Liver (tissue), 9 donors: Measurements from ENCODE around the gene SIGLEC14. TPM values are rescaled to one million over a fixed set of nuclear protein-coding genes. Genes with fewer than 3 reads are reported as not detected.

Experiments
- DNase-seq: peaks from one replicate; pipeline ENCODE4 v3.0.0-alpha.2; 2017; ENCODE audit warnings: low spot score
- H3K27ac ChIP-seq, 2 donors: one replicate each; pipeline ENCODE4 v1.7.0; 2013; ENCODE audit warnings: inconsistent platforms in 2 of 2, low read length in 2 of 2, control low read depth in 1 of 2, low read depth in 1 of 2, mild to moderate bottlenecking in 1 of 2
- H3K27me3 ChIP-seq, 4 donors: one replicate each; pipeline versions ENCODE4 v1.6.1 to v1.7.0; 2013; ENCODE audit warnings: low read length in 3 of 4, inconsistent platforms in 1 of 4, mild to moderate bottlenecking in 1 of 4, moderate library complexity in 1 of 4; ENCODE audit not compliant: control insufficient read depth in 4 of 4, insufficient read depth in 4 of 4
- H3K36me3 ChIP-seq, 4 donors: one replicate each; pipeline versions ENCODE4 v1.6.1 to v1.7.0; 2013; ENCODE audit warnings: low read length in 3 of 4, mild to moderate bottlenecking in 3 of 4, low read depth in 1 of 4, moderate library complexity in 1 of 4; ENCODE audit not compliant: control insufficient read depth in 4 of 4, insufficient read depth in 3 of 4
- H3K4me1 ChIP-seq, 4 donors: one replicate each; pipeline versions ENCODE4 v1.6.1 to v1.7.0; 2013; ENCODE audit warnings: low read length in 3 of 4, mild to moderate bottlenecking in 3 of 4, moderate library complexity in 1 of 4; ENCODE audit not compliant: control insufficient read depth in 4 of 4, insufficient read depth in 4 of 4
- H3K4me3 ChIP-seq, 3 donors: one replicate each; pipeline versions ENCODE4 v1.6.1 to v1.7.0; 2013; ENCODE audit warnings: low read length in 3 of 3, control low read depth in 1 of 3, low read depth in 1 of 3, mild to moderate bottlenecking in 1 of 3
- H3K9ac ChIP-seq, 2 donors: one replicate each; pipeline ENCODE4 v1.7.0; 2013; ENCODE audit warnings: low read length in 2 of 2, mild to moderate bottlenecking in 2 of 2, moderate library complexity in 2 of 2, control low read depth in 1 of 2, low read depth in 1 of 2
- H3K9me3 ChIP-seq, 4 donors: one replicate each; pipeline versions ENCODE4 v1.6.1 to v1.7.0; 2013; ENCODE audit warnings: low read length in 3 of 4; ENCODE audit not compliant: control insufficient read depth in 4 of 4
- FOXA1 ChIP-seq: IDR thresholded peaks from 2 replicates; pipeline ENCODE4 v1.6.1; 2016; ENCODE audit warnings: antibody characterized with exemption
- FOXA2 ChIP-seq: IDR thresholded peaks from 2 replicates; pipeline ENCODE4 v1.6.1; 2016; ENCODE audit warnings: antibody characterized with exemption
- HNF4G ChIP-seq: IDR thresholded peaks from 2 replicates; pipeline ENCODE4 v1.6.1; 2016; ENCODE audit warnings: antibody characterized with exemption
- NR2F2 ChIP-seq: IDR thresholded peaks from 2 replicates; pipeline ENCODE4 v1.6.1; 2016; ENCODE audit warnings: antibody characterized with exemption
- RXRA ChIP-seq, 2 donors: IDR thresholded peaks; 2 replicates each; pipeline ENCODE4 v1.6.1; 2017 to 2018; ENCODE audit warnings: antibody characterized with exemption in 2 of 2, mild to moderate bottlenecking in 1 of 2
- TAF1 ChIP-seq: conservative IDR thresholded peaks from 2 replicates; pipeline ENCODE4 v1.6.1; 2016; ENCODE audit warnings: antibody characterized with exemption, mild to moderate bottlenecking
- WGBS: extraction: QIAGEN DNeasy Blood & Tissue Kit; methylation state at CpG from one replicate; pipeline ENCODE4 v1.1.7; 2013; 5-methylcytosine and 5-hydroxymethylcytosine counted together
- polyA plus RNA-seq, 2 donors: library from polyadenylated mRNA; stranded (reverse) in 1 of 2; unstranded in 1 of 2; fragments of 200-250 nt in 1 of 2; fragments of >200 nt in 1 of 2; fragmentation: Nextera tagmentation in 1 of 2; extraction: Ambion mirVana in 1 of 2; gene quantifications; one replicate each; pipeline versions ENCODE4 v1.2.1 to v1.2.3, GENCODE V29; 2013 to 2015
- total RNA-seq, 2 donors: library from RNA; depleted of rRNA; stranded (reverse); fragments of >200 nt; gene quantifications; one replicate each; pipeline ENCODE4 v1.2.3, GENCODE V29; 2014
- TF ChIP-seq, protein P1 (sequence below): fragments of 150-350 bp; IDR thresholded peaks from 2 replicates; pipeline ENCODE4 v1.5.1; 2017; ENCODE audit warnings: improper control_type of control experiment, low read depth, low read length; ENCODE audit not compliant: missing input control
- TF ChIP-seq, protein P2 (sequence below): IDR thresholded peaks from 2 replicates; pipeline ENCODE4 v1.6.1; 2016; ENCODE audit warnings: antibody characterized with exemption
- TF ChIP-seq, protein P3 (sequence below): IDR thresholded peaks from 2 replicates; pipeline ENCODE4 v1.6.1; 2016; ENCODE audit warnings: antibody characterized with exemption
- donor health status: healthy.
- donor health status: healthy.
- donor health status: healthy.
- donor health status: healthy.
- donor health status: healthy.

SIGLEC14 gene
- total and polyA plus RNA-seq, 4 donors: 1.7 to 6.9 (median 3.2) TPM; not detected in 1

DNA sequence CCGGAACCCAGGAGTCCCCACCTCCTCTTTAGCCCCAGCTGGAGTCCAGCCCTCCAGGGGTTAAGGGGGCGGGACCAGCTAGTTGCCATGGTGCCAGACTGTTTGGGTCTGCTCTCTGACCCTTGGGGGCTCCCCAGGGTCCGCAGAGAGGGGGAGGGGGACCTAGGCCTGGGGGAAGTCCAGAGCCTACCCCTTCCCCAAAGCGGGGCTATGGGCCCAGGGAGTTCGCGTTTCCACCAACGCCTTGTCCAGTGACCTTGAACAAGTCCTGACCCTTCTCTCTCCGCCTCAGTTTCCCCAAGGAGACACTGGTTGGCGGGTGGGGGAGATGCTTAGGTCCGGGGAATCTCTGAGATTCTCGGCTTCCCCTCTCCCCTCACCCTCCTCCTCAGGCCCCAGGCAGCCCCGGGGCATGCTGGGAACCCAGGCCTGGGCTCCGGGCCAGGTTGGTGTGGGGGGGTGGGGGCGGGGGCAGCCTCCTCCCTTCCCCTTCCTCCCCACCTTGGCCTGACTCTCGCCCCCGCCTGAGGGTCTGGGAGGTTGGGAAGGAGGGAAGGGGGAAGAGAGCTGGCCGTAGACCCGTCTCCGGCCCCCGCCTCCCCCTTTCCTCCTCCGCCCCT, 43.9 kb upstream of the SIGLEC14 start:
- Histone ChIP-seq H3K36me3 (no peaks in the 10 kb centered on the region), H3K9me3 (no peaks in the 10 kb centered on the region), H3K4me1 (peaks cover 0 to 6% (median 1%) of the 10 kb centered on the region in 4 donors), H3K27ac (peak overlapping the region; percentile 74 to 81), H3K9ac (no peak overlapping the region), H3K4me3 (peak overlapping the region in 2 of 3 donors; percentile 5 to 54), H3K27me3 (peaks cover 0 to 8% (median 1%) of the 10 kb centered on the region in 4 donors)
- 5% methylated on average over 21 of the region's 21 CpGs for WGBS
- TF ChIP-seq FOXA1 (no peak), RXRA (IDR thresholded peaks at IDR 0.05) (no peak), NR2F2 (peak; percentile 26)
- DNase-seq: peak; percentile 52

DNA sequence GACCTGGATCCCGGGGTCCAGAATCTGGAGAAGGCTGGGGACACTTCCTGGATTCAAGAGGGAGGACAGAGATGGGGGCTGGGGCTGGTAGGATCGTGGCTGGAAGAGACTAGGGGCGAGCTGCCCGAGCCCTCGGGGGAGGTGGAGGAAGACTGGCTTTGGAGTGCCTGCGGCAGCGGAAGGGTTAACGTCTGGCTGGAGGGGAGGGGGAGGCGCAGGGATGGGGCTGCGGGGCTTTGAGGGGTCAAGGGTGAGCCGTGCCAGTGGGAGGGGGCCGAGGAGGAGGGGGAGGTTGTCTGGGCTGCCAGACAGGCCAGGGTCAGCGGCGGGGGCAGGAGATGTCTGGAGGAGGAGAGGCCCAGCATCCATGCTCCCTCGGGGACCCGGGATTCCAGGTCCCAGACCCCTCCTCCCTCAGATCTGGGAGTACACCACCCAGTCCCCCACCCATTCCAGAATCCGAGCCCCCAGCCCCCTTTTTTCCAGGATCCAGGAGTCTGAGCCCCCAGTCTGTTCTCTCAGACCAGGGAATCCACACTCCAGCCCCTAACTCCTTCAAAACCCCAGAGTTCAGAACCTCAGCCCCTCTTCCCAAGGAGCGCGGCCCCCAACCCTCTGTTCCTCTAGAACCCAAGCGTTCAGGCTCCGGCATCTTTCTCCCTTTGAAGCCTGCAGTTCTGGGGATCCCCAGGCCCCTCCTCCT, 43.3 kb upstream of the SIGLEC14 start:
- peaks cover 0 to 6% (median 1%) of the 10 kb centered on the region in 4 donors for H3K4me1 ChIP-seq
- 2% methylated on average over 21 of the region's 21 CpGs for WGBS

More for the DNA sequence above, 43.3 kb upstream of the SIGLEC14 start:
- Histone ChIP-seq H3K9ac (peak overlapping the region in 1 of 2 donors; percentile 34), H3K4me3 (peak overlapping the region; percentile 17 to 54 (median 21)), H3K27ac (peak overlapping the region; percentile 74 to 81), H3K27me3 (peaks cover 0 to 8% (median 1%) of the 10 kb centered on the region in 4 donors), H3K36me3 (no peaks in the 10 kb centered on the region), H3K9me3 (no peaks in the 10 kb centered on the region)
- TF ChIP-seq, protein P1, sequence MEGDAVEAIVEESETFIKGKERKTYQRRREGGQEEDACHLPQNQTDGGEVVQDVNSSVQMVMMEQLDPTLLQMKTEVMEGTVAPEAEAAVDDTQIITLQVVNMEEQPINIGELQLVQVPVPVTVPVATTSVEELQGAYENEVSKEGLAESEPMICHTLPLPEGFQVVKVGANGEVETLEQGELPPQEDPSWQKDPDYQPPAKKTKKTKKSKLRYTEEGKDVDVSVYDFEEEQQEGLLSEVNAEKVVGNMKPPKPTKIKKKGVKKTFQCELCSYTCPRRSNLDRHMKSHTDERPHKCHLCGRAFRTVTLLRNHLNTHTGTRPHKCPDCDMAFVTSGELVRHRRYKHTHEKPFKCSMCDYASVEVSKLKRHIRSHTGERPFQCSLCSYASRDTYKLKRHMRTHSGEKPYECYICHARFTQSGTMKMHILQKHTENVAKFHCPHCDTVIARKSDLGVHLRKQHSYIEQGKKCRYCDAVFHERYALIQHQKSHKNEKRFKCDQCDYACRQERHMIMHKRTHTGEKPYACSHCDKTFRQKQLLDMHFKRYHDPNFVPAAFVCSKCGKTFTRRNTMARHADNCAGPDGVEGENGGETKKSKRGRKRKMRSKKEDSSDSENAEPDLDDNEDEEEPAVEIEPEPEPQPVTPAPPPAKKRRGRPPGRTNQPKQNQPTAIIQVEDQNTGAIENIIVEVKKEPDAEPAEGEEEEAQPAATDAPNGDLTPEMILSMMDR: no peak
- TF ChIP-seq TAF1: no peak
- no peak for TF ChIP-seq HNF4G
- TF ChIP-seq FOXA2: no peak
- no peak for TF ChIP-seq FOXA1
- TF ChIP-seq, protein P2, sequence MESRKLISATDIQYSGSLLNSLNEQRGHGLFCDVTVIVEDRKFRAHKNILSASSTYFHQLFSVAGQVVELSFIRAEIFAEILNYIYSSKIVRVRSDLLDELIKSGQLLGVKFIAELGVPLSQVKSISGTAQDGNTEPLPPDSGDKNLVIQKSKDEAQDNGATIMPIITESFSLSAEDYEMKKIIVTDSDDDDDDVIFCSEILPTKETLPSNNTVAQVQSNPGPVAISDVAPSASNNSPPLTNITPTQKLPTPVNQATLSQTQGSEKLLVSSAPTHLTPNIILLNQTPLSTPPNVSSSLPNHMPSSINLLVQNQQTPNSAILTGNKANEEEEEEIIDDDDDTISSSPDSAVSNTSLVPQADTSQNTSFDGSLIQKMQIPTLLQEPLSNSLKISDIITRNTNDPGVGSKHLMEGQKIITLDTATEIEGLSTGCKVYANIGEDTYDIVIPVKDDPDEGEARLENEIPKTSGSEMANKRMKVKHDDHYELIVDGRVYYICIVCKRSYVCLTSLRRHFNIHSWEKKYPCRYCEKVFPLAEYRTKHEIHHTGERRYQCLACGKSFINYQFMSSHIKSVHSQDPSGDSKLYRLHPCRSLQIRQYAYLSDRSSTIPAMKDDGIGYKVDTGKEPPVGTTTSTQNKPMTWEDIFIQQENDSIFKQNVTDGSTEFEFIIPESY: no peak
- no peak for TF ChIP-seq NR2F2
- TF ChIP-seq, protein P3, sequence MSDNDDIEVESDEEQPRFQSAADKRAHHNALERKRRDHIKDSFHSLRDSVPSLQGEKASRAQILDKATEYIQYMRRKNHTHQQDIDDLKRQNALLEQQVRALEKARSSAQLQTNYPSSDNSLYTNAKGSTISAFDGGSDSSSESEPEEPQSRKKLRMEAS: no peak
- no peak for DNase-seq
